Measurements from ENCODE around the gene KCNF1.
"Not testable (repeated sequence)": the region's sequence is repeated elsewhere in the genome, so short reads cannot be mapped to it uniquely, and the experiment has no call there.

KCNF1 gene

DNA sequence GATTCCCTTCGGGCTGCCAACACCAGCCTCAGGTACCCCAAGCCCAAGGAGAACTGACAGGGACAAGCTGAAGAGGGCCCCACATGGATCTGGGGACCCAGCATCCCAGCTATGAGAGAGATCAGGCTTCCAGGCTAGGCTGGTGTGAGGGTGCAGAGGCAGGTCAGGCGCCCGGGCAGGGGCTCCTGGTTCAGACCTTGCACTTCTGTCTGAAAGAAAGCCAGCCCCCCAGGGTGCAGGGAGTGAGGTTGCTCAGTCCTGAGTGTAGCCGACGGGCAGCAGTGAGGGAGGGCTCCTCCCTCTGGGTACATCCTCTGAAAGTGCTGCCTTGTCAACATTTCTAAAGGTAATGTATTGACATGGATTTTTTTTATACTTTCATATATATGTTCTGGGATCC lies 33.1 kb downstream of the KCNF1 start:
- no peak for DNase-seq (ENCODE audit: low spot score)

DNA sequence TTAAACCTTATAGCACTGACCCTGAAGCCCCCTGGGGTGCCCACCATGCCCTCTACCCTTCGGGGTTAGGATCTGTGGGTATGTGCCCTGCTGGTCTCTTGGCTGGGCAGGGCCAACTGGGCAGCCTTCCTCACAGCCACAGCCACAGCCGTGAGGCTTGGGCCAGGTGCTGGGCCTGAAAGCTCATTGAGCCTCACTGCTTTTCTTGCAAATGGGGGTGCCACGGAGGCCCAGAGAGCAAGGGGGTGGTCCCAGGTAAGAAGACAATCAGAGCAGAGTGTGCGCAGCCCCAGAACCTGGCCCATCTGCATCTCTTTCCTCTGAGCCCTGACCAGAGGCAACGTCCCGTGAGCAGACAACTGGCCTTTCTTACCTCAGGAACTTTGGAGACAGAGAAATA lies 34.7 kb downstream of the KCNF1 start:
- DNase-seq (ENCODE audit: low spot score): no peak

DNA sequence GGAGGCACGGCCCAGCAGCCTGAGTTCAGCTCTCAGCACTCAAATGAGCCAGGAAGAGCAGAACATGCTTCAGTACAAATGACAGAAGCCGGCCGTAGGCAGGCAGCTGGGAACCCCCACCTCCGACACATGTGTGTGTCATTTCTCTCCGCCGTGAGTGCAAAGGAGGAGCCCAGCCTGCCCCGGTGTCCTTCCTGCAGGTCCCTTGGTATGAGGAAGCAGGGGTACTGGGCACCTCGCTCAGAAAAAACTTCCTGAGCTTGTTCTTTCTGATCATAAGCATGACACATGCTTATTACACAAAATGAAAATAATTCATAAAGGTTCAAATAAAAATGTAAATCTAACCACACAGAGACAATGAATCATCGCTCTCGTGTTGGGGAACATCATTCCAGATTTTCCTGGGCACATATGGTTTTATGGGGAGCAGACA lies 35.3 kb downstream of the KCNF1 start:
- no peak for DNase-seq (ENCODE audit: low spot score)

DNA sequence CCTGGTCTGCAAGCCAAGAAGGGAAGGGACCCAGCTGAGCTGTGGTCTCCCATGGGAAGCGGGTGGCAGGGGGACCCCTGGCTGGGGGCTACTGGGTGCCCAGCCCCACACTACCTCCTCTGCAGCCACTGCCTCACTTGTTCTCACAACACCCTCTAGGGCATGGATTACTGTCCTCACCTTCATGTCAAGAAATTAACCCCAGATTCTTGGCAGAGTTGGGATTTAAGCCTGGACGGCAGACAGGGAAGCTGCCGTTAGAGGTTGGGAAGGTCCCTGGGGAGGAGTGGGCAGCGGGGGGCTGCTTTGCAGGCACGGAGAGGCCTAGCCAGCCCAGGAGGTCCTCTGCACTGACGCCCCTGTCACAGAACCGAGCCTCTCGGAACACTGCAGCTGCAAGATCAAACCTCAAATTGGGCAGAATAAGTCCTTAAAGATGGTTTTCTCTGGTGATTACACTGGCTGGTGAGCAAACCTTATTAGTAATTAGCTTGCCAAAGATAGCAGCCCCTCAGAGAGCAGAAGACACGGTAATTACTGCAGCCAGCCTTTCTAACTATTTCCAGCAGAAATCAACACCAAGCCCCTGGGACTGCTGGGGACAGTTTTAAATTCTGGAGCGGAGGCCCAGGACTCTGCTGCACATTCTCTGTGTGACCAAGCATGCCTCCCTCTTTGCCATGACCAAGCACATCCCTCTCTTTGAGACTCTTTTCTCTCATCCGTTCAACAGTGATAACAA lies 35.9 kb downstream of the KCNF1 start:
- no peak for DNase-seq (ENCODE audit: low spot score)

DNA sequence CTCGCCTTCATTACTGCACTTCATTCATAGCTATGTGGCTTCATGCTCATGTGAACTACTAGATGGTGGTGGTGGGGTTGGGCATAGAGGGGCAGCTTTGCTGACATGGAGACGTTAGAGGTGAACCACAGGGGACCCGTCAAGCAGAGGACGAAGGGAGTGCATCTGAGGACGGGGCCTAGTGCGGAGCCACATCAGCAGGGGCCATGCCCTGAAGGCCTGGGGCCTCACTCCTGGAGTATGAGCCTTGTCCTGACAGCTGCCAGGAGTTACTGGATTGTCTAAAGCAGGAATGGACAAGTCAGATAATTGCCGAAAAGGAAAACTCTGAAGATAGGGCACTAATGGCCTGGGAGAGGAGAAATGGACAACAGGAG lies 36.4 kb downstream of the KCNF1 start:
- no peak for DNase-seq (ENCODE audit: low spot score)

DNA sequence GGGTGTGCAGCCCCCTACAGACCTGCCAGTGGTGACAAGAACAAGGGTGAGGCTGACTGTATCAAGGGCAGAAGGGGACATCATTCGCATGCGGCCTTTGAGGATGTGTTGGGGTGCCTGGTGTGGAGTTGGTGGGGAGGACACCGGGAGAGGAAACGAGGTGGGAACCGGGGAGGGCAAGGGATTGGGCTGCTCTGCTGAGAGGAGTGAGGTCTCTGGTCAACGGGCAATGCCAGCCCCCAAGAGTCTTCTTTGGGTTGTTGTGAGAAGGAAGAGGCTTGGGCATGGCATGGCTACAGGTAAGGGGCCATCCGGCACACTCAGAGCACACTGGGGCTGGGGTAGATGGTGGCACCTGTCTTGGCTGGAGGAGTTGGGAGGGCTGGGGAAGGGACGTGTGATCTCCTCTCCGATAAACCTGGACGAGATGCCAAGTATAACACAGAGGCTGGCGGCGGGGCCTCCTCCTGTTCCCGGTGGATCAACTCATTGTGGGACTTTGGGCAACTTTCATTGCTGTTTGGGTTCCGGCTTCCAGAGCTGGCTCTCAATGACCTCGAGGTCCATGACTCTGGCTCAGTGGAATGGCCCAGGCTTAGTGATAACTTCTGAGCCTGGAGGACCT lies 37.0 kb downstream of the KCNF1 start:
- no peak for DNase-seq (ENCODE audit: low spot score)

DNA sequence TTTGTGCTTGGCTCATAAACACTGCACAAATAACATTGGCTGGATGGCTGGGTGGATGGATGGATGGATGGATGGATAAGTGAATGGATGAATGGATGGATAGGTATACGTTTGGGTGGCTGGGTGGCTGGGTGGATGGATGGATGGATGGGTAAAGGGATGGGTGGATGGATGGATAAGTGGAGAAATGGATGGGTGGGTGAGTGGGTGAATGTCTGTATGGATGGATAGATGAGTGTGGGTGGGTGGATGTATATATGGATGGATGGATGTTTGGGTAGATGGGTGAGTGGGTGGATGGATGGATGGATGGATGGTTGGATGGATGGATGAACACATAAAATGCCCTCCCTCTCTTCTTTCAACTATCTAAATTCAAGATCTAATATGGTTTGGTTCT lies 38.1 kb downstream of the KCNF1 start:
- no peak for DNase-seq (ENCODE audit: low spot score)

DNA sequence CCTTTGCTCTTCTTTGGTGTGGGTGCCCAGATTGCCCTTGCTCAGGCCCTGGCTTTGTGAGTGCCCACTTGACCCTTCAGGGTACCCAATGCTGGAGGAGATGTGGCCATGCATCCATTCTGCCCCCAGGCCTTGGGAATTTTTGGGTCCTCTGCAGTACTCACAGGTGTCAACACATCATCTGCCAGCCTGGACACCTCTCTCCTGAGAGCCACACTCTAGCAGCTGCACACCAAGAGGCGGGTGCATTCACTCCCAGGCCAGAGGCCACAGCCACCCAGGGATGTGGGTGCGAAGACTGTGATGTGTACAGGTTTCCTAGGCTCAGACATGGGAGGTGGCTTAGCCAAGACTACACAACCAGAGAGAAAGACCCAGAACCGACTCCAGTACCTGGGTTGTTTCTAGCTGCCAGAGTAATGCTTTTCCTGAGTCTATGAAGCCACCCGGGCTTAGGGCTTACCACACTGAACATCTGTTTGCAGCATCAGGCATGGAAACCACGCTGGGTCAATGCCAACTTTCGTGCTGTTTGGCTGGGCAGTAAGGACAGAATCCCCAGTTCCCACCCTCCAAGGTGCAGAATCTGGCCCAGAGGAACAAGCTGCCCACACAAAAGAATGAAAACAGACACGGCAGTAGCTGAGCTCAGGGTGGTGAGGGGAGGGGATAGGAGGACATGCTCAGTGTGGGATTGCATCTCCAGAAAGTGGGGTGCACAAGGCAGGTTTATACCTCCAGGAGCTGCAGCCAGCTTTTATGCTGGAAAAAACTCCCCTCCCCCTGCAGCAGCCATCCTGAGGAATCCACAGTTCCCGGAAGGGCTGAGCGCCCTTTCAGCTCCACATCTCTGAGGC lies 40.1 kb downstream of the KCNF1 start:
- DNase-seq (ENCODE audit: low spot score): no peak

DNA sequence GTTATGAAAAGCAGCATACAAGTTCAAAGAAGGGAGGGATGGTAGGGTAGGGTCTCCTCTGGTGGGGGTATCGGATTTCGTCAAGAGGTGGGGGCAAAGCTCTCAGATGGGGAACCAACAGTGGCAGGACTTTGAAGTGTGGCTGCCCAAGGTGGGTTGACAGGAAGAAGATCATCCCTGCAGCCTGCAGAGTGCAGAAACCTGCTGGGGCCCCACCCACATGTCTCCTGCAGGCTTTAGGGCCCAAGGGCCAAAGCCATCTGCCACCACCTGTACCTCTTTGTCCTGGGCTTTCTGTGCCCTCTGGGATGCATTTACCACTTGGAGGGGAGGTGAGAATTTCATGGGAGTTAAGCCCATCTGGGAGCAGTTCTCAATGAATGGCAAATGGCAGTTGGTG lies 42.7 kb downstream of the KCNF1 start:
- no peak for DNase-seq (ENCODE audit: low spot score)

DNA sequence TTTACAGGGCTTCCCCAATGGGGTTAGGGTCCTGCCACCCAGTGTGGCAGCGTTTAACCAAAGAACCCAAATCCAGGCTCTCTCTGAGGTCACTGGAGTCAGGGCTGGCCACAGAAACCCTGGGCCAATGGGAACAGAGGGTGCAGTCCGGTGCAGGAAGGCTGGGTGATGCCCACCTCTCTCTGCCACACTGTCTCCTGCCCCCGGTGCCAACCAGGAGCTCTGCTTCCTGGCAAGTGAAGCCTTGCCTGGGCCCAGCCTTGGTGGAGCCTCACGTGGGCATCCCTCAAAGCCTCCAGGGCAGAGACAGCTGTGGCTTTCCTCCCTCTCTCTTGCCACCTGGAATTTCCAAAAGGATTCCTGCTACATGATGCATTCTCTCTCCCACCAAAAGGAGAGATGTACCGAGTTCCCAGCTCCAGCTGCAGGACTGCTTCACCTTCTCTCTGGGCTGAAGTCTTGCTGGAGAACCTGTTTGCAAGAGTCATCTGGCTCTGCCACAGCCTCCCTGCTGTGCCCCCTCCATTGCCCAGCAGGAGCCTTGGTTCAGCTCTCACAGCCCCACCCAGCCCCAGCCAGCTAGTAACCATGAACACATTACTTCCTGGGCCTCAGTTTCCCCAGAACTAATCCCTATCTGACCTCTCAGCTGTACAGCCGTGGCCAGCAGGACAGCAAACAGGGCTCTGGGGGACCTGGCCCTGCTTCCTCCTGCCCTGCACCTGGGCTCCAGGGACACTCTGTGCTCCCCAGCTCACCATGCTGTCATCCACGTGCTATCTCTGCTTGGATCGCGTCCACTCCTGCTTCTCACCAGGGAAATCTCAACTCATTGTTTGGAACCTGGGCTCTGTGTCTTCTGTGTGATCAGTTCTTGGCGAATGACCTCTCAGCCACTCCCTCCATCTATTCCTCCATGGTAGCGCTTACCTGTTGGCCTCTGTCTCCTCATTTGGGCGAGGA lies 43.4 kb downstream of the KCNF1 start:
- no peak for DNase-seq (ENCODE audit: low spot score)

DNA sequence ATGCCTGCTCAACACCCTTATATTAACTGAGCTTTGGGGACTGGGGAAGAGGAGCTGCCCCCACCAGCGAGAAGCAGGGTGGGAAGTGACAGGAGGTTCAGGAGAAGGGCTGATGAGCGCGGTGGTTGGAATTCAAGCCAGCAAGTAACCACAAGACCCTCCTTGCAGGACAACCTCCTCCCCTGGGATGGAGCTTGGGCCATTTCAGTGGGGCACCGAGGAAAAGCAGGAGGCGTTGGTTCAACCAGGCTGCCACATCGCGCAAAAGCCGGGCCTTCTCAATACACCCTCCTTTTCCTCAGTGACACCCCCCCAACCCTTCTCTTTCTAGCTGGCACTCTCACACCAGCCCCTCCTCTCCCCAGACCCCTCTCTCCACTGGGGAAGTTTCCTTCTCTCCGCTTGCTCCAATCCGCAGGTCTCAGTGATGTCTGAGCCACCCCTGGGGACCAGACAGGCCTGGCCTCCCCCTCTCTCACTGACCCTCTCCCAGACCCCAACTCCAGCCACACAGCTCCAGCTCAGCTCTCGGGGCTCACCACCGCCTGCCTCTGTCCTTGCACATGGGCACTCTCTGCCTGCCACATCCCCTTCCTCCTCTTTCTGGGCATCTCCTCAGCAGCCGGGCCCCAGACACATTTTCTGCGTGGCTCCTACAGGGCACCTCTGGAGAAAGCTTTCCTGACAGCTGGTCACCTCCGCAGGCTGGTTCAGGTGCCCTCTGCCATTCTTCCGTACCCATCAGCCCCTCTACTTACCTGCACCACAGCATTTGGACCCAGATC lies 44.5 kb downstream of the KCNF1 start:
- no peak for DNase-seq (ENCODE audit: low spot score)

DNA sequence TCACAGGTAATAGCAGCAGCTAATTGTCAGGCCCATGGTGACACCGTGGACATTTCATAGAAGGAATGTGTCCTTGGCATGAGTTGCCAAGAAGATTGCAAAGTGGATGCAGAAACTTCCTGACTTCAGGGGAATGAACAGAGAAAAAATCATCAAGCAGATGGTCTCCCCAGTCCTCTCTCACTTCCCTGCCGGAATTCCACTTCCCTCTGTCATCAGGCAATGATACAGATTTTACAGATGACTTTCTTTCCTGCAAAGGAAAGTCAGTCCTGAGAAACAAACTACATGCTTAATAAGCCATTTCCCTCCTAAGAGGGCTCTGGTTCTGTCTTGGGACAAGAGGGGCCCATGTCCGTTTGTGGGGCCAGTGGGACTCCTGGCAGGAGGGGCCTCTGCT lies 45.7 kb downstream of the KCNF1 start:
- DNase-seq (ENCODE audit: low spot score): no peak

DNA sequence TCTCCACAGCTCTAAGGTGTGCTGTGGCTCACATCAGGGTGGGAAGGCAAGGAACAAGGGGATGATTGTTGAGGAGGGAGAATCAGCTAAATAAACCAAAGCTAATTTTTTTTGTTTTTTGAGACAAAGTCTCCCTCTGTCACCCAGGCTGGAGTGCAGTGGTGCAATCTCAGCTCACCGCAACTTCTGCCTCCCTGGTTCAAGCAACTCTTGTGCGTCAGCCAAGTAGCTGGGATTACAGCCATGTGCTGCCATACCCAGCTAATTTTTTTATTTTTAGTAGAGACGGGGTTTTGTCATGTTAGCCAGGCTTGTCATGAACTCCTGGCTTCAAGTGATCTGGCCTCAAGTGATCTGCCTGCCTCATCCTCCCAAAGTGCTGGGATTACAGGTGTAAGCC lies 46.7 kb downstream of the KCNF1 start:
- DNase-seq (ENCODE audit: low spot score): not testable (repeated sequence)

DNA sequence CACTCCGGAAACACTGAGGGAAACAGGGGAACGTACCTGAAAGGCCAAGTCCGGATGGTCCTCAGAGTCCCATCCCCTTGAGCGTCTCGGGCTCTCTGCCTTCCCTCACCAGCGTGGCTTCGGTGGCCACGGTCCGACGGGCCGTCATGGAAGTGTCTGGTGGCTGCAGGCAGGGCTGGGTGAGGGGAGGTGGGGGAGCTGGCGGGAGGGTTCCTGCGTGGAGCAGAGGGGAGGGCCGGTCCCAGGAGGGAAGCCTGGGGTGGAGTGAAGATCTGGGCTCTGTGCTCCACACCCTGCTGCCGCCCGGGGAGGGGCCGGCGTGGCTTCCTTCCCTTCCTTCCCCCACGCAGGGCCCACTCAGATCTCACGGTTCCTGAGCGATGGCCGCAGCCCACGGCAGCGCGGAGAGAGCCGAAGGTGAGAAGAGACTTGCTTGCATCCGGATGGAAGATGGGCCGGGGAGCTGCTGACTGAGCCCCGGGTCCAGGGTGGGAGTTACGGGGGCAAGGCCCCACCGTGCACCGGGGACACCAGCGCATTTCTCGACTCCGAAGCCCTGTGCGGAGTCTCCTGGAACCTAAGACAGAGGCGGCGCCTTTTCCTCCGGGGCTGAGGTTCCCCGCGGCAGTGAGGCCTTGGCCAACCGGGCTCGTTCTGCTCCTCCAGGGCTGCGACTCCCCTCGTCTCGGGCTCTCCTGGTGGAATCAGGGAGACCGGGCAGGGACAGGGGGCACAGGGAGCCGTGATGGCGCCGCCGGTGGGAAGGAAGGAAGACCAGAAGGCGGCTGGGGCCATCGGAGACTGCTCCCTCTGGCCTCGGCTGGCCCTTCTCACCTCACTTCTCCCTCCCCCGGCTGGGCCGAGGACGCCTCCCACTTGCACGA lies 49.1 kb downstream of the KCNF1 start:
- DNase-seq (ENCODE audit: low spot score): no peak

DNA sequence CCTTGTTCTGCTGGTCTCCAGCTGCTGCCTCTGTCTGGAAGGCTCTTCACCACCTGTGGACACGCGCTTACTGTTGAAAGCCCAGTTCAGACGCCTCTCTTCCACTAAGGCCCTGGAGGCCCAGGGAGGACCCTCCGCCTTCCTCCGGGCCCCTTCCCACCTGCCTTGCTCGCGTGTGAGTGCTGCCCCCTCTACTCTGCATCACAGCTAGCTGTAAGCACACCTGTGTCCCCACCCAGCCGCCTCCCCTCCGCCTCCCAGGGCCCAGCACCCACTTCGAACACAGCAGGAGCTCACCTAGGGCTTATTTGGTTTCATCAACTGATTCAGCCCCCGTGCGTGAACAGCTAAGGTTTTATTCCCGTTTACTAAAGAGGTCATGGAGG lies 49.7 kb downstream of the KCNF1 start:
- no peak for DNase-seq (ENCODE audit: low spot score)

DNA sequence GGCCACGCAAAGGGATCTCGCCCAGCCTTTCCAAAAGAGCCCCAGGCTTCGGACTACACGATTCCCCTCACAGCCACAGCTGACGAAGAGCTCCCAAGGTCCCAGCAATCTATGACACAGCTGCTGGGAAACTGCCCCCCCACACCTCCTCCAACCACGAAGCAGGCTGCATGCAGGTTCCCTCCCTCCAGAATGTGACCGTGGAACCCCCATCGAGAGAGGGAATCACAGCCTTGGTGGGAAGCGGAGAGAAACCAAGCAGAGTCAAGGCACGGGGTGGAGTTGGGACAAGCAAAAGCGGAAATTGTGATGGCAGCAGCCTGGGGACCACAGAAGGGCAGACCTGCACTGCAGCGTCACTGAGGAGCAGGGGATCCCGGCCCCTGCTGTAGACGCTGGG lies 50.3 kb downstream of the KCNF1 start:
- no peak for DNase-seq (ENCODE audit: low spot score)

DNA sequence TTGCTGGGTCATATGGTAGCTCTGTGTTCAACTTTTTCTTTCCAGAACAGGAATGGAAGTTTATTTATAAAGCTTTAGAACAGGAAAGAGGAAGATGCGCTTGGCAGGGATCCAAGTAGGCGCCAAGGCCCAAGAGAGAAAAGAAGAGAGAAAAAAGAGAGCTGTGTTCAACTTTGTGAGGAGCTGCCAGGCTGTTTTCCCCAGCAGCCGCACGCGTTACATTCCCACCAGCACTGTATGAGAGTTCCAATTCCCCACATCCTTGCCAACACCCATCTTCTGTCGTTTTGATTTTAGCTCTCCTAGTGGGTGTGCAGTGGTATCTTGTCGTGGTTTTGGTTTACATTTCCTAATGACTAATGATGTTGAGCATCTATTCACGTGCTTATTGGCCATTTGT lies 51.4 kb downstream of the KCNF1 start:
- no peak for DNase-seq (ENCODE audit: low spot score)

Measured in left forelimb (tissue), 1 donor.